DMS 273 (cell line): ENCODE results near the gene GPR42.

ENCODE experiments used
- DNase-seq: peaks from one replicate; lab custom pipeline; 2025; ENCODE audit not compliant: unreplicated experiment; lab: John Stamatoyannopoulos, UW

The GPR42 gene

DNA sequence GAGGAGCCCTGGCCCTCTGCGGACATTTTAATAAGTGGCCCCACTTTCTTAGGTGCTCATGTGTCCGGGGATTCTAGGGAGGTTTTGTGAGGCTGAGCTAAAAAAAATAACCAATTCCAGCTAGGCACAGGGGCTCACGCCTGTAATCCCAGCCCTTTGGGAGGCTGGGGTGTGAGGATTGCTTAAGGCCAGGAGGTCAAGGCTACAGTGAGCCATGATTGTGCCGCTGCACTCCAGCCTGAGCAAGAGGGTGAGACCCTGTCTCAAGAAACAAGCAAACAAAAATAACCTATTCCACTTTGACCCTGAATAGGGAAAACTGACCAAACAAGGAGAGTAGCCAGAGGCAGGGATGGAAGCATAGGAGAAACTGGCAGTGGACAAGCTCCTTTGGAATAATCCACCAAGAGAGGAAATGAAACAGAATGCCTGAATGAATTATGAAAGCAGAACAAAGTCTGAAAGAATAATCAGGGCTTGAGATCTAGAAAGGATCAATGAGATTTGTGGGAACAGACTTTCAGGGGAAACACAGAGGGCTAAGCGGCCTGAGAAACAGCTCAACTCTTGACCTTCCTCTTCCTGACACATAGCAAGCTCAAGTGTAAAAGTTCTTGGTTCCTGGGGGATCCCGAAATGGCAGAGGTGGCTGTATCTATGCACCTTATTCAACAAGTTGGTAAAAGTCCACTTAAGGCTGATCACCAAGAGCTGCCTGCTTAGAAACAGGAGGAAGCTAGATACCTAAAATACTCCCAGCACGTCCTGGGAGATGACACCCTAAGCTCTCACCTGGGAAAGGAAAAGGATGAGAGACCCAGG is 47.1 kb downstream of the GPR42 start:
- no peak for DNase-seq

DNA sequence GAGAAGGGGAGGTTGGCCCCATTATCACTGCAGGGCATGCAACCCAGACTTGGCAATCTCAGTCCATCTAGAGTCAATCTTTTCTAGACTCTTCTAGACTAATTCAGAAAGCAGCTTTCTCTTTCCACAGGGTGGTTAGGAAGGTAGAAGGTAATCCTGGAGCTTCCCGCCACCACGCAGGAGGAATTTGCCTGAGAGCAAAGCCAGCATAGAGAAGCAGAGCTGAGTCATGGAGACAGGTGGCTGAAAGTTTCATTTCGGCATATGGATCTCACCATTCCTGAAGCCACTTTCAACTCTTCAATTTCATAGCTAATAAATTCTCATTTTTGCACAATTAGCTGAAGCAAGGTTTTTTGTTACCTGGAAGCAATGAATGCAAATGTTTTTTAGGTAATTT is 48.2 kb downstream of the GPR42 start:
- DNase-seq = no peak

DNA sequence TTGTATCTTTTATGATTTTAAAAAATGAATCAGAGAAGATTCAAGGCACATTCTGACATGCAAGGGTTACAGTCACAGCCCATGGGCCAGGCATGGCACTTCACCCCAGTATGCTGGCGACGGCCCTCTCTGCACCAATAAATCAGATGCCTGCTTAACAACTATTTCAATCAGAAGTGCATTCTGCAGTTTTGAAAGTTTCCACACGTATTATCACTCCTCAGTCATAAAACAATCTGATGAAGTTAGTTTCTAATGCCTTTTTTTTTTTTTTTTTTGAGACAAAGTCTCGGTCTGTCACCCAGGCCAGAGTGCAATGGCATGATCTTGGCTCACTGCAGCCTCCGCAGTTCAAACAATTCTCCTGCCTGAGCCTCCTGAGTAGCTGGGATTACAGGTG is 48.9 kb downstream of the GPR42 start:
- no peak for DNase-seq

DNA sequence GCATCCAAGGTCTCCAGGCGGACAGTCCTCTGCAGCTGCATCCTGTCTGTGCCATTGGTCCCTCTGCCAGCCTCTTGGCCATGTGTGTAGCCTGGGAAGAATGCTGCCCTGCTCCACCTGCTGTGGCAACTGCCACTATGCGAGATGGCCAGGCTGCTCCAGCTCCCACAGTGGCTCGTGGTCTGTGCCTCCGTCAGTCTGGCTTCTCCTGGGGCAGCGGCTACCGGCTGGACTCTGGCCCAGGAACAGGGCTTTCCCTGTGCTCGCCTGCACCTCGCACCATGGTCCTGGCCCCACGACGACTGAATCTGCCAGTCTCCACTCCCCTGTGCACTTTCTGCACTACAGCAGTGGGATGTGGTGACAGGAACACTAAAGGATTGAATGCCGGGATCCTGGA is 50.5 kb downstream of the GPR42 start:
- DNase-seq = no peak
